Adrenal gland (tissue), 5 donors: ENCODE results near the gene SYNRG.

ENCODE experiments used
- CTCF ChIP-seq, 6 experiments: fragments of 450-650 bp in 4 of 6; fragments of 200-600 bp in 2 of 6; sonication (generic) in 1 of 6; IDR thresholded peaks; 1 replicate in 5 of 6; 2 replicates in 1 of 6; pipeline versions ENCODE4 v1.5.1 to v1.8.0; 2016 to 2021; ENCODE audit warnings: antibody characterized with exemption in 6 of 6, mild to moderate bottlenecking in 2 of 6, moderate library complexity in 1 of 6
- POLR2A ChIP-seq, 2 donors: fragments of 450-650 bp; IDR thresholded peaks; one replicate each; pipeline ENCODE4 v1.6.1; 2017; ENCODE audit warnings: antibody characterized with exemption in 2 of 2, mild to moderate bottlenecking in 2 of 2, moderate library complexity in 1 of 2
- donor health status: DM: no; HTN: no; CAD: no.

GRCh38 chr17:37642681-37643080 is 33.5 kb upstream of the SYNRG start:
- TF ChIP-seq POLR2A (IDR thresholded peaks at IDR 0.05) (no peak), CTCF (IDR thresholded peaks at IDR 0.05) (no peak)
